H1 (cell line): ENCODE results near the gene PRKAR2A. TPM values are rescaled to one million over a fixed set of nuclear protein-coding genes. Genes with fewer than 3 reads are reported as not detected.

Experiments used
- CTCF ChIA-PET: fragments of 300-600 bp; sonication (Branson Sonifier 250); formaldehyde crosslinking; loops from one replicate; lab custom pipeline; 2021; ENCODE audit not compliant: partially characterized antibody; lab: Charles Lee
- POLR2A ChIA-PET: fragments of 300-600 bp; sonication (Branson Sonifier 250); formaldehyde crosslinking; loops from one replicate; lab custom pipeline; 2021; ENCODE audit warnings: inconsistent platforms; ENCODE audit not compliant: partially characterized antibody; lab: Charles Lee
- DNase-seq, 2 experiments: peaks; one replicate each; pipeline versions ENCODE4 v3.0.0 to v3.0.0-alpha.2; 2010 to 2022; ENCODE audit warnings: low spot score in 2 of 2, low read depth in 1 of 2, mixed read lengths in 1 of 2
- FAIRE-seq: peaks from 2 replicates; lab custom pipeline; 2011; peaks lifted over from hg19 to GRCh38; lab: Jason Lieb, UNC
- H2AFZ ChIP-seq: 2 replicates; pipeline ENCODE4 v1.8.1; 2012; ENCODE audit warnings: low read length, inconsistent platforms
- H2AK5ac ChIP-seq: 2 replicates; pipeline ENCODE4 v1.6.1; 2013; ENCODE audit warnings: low read depth, low read length
- H2BK120ac ChIP-seq: replicated peaks from 2 replicates; pipeline ENCODE3; 2013; ENCODE audit warnings: low read depth, low read length, inconsistent platforms
- H2BK12ac ChIP-seq: 2 replicates; pipeline ENCODE4 v1.6.1; 2013; ENCODE audit warnings: low read depth, low read length
- H2BK15ac ChIP-seq: 2 replicates; pipeline ENCODE4 v1.6.1; 2013; ENCODE audit warnings: low read length
- H2BK20ac ChIP-seq: 2 replicates; pipeline ENCODE4 v1.6.1; 2013; ENCODE audit warnings: low read length
- H2BK5ac ChIP-seq: 2 replicates; pipeline ENCODE4 v1.6.1; 2013; ENCODE audit warnings: low read depth, low read length
- H3K14ac ChIP-seq: 2 replicates; pipeline ENCODE4 v1.6.1; 2013; ENCODE audit warnings: inconsistent platforms; ENCODE audit not compliant: insufficient read length
- H3K18ac ChIP-seq: 2 replicates; pipeline ENCODE4 v1.6.1; 2013; ENCODE audit warnings: low read length; ENCODE audit errors: extremely low read depth
- H3K23ac ChIP-seq: 2 replicates; pipeline ENCODE4 v1.6.1; 2013; ENCODE audit warnings: inconsistent platforms; ENCODE audit not compliant: insufficient read length
- H3K23me2 ChIP-seq: 2 replicates; pipeline ENCODE4 v1.6.1; 2013; ENCODE audit warnings: low read depth, low read length
- H3K27ac ChIP-seq: 2 replicates; pipeline ENCODE4 v1.6.1; 2011; ENCODE audit warnings: low read depth, low read length, inconsistent platforms
- H3K27me3 ChIP-seq, 4 experiments: replicated peaks in 1 of 4; 1 replicate in 1 of 4; 2 replicates in 3 of 4; pipeline versions ENCODE4 v1.6.1 to v1.8.1; 2011 to 2013; ENCODE audit warnings: low read length in 3 of 4, mild to moderate bottlenecking in 3 of 4, inconsistent platforms in 2 of 4, mixed read lengths in 2 of 4, moderate library complexity in 1 of 4; ENCODE audit not compliant: control insufficient read depth in 3 of 4, insufficient read depth in 3 of 4; ENCODE audit errors: extremely low read depth in 1 of 4
- H3K36me3 ChIP-seq, 4 experiments: 2 replicates each; pipeline versions ENCODE4 v1.6.1 to v1.8.1; 2011 to 2013; ENCODE audit warnings: mild to moderate bottlenecking in 4 of 4, low read length in 3 of 4, moderate library complexity in 2 of 4, control low read depth in 1 of 4, inconsistent platforms in 1 of 4; ENCODE audit not compliant: insufficient read depth in 4 of 4, control insufficient read depth in 2 of 4
- H3K4ac ChIP-seq: replicated peaks from 2 replicates; pipeline ENCODE3; 2013; ENCODE audit warnings: low read length, low read depth, mixed read lengths, inconsistent platforms; ENCODE audit not compliant: insufficient read length
- H3K4me1 ChIP-seq, 4 experiments: replicated peaks in 1 of 4; 1 replicate in 1 of 4; 2 replicates in 3 of 4; pipeline versions ENCODE4 v1.6.1 to v1.8.1; 2011 to 2013; ENCODE audit warnings: low read length in 3 of 4, inconsistent platforms in 2 of 4, mixed read lengths in 1 of 4; ENCODE audit not compliant: insufficient read depth in 4 of 4, control insufficient read depth in 3 of 4
- H3K4me2 ChIP-seq, 2 experiments: 2 replicates each; pipeline versions ENCODE4 v1.6.1 to v1.8.1; 2011 to 2013; ENCODE audit warnings: low read depth in 2 of 2, low read length in 2 of 2, control low read depth in 1 of 2, inconsistent platforms in 1 of 2, mild to moderate bottlenecking in 1 of 2; ENCODE audit not compliant: insufficient read depth in 1 of 2
- H3K4me3 ChIP-seq, 4 experiments: fragments of 200-600, 300-600 bp in 1 of 4; sonication (generic), shearing (Covaris generic), sonication (Bioruptor Twin) in 1 of 4; 2 replicates each; pipeline versions ENCODE4 v1.5.1 to v1.8.1; 2011 to 2016; ENCODE audit warnings: low read length in 4 of 4, low read depth in 3 of 4, control low read depth in 2 of 4, inconsistent platforms in 2 of 4, mild to moderate bottlenecking in 2 of 4, mixed read lengths in 1 of 4, moderate library complexity in 1 of 4; ENCODE audit not compliant: insufficient read depth in 2 of 4; ENCODE audit errors: extremely low read depth in 1 of 4
- H3K56ac ChIP-seq: replicated peaks from 2 replicates; pipeline ENCODE3; 2013; ENCODE audit warnings: low read depth, mild to moderate bottlenecking, mixed read lengths, low read length, inconsistent platforms; ENCODE audit not compliant: insufficient read length
- H3K79me1 ChIP-seq: 2 replicates; pipeline ENCODE4 v1.6.1; 2013; ENCODE audit warnings: low read depth, low read length, control low read depth
- H3K79me2 ChIP-seq, 2 experiments: 2 replicates each; pipeline versions ENCODE4 v1.6.1 to v1.8.1; 2012 to 2013; ENCODE audit warnings: low read length in 2 of 2, mild to moderate bottlenecking in 2 of 2, inconsistent platforms in 1 of 2; ENCODE audit not compliant: insufficient read depth in 2 of 2, control insufficient read depth in 1 of 2
- H3K9ac ChIP-seq, 4 experiments: replicated peaks in 1 of 4; 1 replicate in 1 of 4; 2 replicates in 3 of 4; pipeline versions ENCODE4 v1.6.1 to v1.8.1; 2011 to 2013; ENCODE audit warnings: low read depth in 3 of 4, low read length in 3 of 4, control low read depth in 2 of 4, mild to moderate bottlenecking in 2 of 4, moderate library complexity in 2 of 4, inconsistent platforms in 1 of 4; ENCODE audit errors: extremely low read depth in 1 of 4
- H3K9me3 ChIP-seq, 2 experiments: 2 replicates each; pipeline versions ENCODE4 v1.6.1 to v1.8.1; 2012 to 2013; ENCODE audit warnings: mild to moderate bottlenecking in 2 of 2, moderate library complexity in 2 of 2, control low read depth in 1 of 2, inconsistent platforms in 1 of 2, low read depth in 1 of 2, low read length in 1 of 2, mixed read lengths in 1 of 2; ENCODE audit not compliant: insufficient read depth in 2 of 2
- H4K20me1 ChIP-seq, 2 experiments: replicated peaks in 1 of 2; 2 replicates each; pipeline versions ENCODE3 to v1.8.1; 2011 to 2013; ENCODE audit warnings: inconsistent platforms in 2 of 2, low read length in 2 of 2, mild to moderate bottlenecking in 1 of 2; ENCODE audit not compliant: insufficient read depth in 2 of 2, control insufficient read depth in 1 of 2
- H4K5ac ChIP-seq: 2 replicates; pipeline ENCODE4 v1.6.1; 2013; ENCODE audit warnings: low read length, low read depth, mixed read lengths, inconsistent platforms; ENCODE audit not compliant: insufficient read length
- H4K8ac ChIP-seq: 2 replicates; pipeline ENCODE4 v1.8.0; 2013; ENCODE audit warnings: mild to moderate bottlenecking, moderate library complexity, low read length, inconsistent platforms; ENCODE audit not compliant: insufficient read depth; ENCODE audit errors: extremely low read depth
- H4K91ac ChIP-seq: replicated peaks from 2 replicates; pipeline ENCODE3; 2013; ENCODE audit warnings: low read length, mixed read lengths, inconsistent platforms; ENCODE audit not compliant: insufficient read length
- EP300 ChIP-seq, 2 experiments: IDR thresholded peaks; 1 replicate in 1 of 2; 2 replicates in 1 of 2; pipeline ENCODE4 v1.6.1; 2011 to 2012; ENCODE audit warnings: low read depth in 2 of 2, low read length in 2 of 2, mild to moderate bottlenecking in 2 of 2, borderline replicate concordance in 1 of 2, inconsistent platforms in 1 of 2, moderate library complexity in 1 of 2
- RXRA ChIP-seq: IDR thresholded peaks from 2 replicates; pipeline ENCODE4 v1.6.1; 2011; ENCODE audit warnings: low read depth, mild to moderate bottlenecking, low read length, moderate library complexity; ENCODE audit not compliant: insufficient read depth
- WGBS, 2 experiments: shearing (Covaris generic) in 1 of 2; methylation state at CpG; one replicate each; pipeline versions ENCODE4 v1.1.6 to v1.1.7; 2013 to 2015; ENCODE audit warnings: low lambda C conversion rate in 2 of 2, mixed read lengths in 2 of 2, inconsistent platforms in 1 of 2, low coverage in 1 of 2, missing lambda C conversion rate in 1 of 2; ENCODE audit not compliant: insufficient replicate concordance in 2 of 2, insufficient coverage in 1 of 2, insufficient read length in 1 of 2; ENCODE audit errors: extremely low coverage in 1 of 2, missing lambda C conversion rate in 1 of 2; 5-methylcytosine and 5-hydroxymethylcytosine counted together
- polyA plus RNA-seq, 7 experiments: library from polyadenylated mRNA; depleted of rRNA in 3 of 7; stranded (reverse) in 5 of 7; unstranded in 2 of 7; fragments of >200 nt in 5 of 7; fragments of 200-250 nt in 2 of 7; gene quantifications; 1 replicate in 5 of 7; 2 replicates in 1 of 7; 4 replicates in 1 of 7; pipeline versions ENCODE4 v1.2.1 to v1.2.3, GENCODE V29; 2011 to 2013; ENCODE audit warnings: missing spikeins in 2 of 7, mixed read lengths in 2 of 7
- total RNA-seq: library from RNA; stranded (reverse); fragmentation: NEBNext Ultra II Directional; extraction: Animal tissue kit (Norgen Biotek cat#: 25700); gene quantifications from 2 replicates; pipeline ENCODE4 v1.2.1, GENCODE V29; 2021

PRKAR2A gene
- total and polyA plus RNA-seq, 2 of the 8 experiments (the other 6 are each of a cell fraction or from before 2014, with no cell fraction given): 6.3 to 42.4 TPM

DNA sequence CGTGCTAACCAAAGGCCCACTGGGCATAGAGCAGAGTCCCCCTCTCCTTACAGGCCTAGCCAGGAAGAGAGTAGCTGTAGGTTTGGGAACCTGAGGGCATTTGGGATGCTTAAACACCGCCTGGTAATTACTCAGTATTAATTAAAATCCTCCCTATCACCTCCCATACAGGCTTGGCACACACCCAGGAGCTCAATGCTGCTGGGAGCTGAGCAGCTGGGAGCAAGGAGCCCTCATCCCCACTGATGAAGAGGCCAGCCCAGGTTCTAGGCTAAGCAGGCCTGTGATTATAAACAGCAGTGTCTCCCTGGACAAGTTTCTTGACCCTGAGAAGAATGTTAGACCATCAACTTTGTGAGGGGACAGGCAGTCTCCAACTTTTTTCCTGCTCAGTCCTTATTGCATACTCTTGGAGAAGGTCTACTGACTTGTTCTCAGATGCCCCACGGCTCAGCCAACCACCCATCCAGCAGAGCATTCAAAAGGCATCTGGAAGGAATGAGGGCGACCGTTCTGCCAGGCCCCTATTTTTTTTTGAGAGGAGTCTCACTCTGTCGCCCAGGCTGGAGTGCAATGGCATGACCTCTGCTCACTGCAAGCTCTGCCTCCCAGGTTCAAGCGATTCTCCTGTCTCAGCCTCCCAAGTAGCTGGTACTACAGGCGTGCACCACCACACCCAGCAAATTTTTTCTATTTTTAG is 1.3 kb upstream of the PRKAR2A start:
- Histone ChIP-seq H3K4me2 (peak overlapping the region in 1 of 2 experiments; percentile 74; a peak in 1 of 4 replicates), H2AK5ac (no peak overlapping the region), H2BK15ac (no peak overlapping the region), H3K18ac (no peak overlapping the region), H2BK12ac (no peak overlapping the region), H3K23ac (no peak overlapping the region), H3K56ac (no peak overlapping the region), H3K36me3 (no peaks in the 10 kb centered on the region), H2BK20ac (no peak overlapping the region), H4K5ac (no peak overlapping the region), H4K20me1 (no peaks in the 10 kb centered on the region), H3K27ac (no peak overlapping the region), H2AFZ (no peak overlapping the region), H3K14ac (no peak overlapping the region), H3K9me3 (no peaks in the 10 kb centered on the region), H3K4me1 (peaks cover 0 to 2% (median 0%) of the 10 kb centered on the region in 4 experiments; a peak in 1 of 7 replicates), H3K4ac (no peak overlapping the region), H3K27me3 (peaks cover 0 to 5% (median 0%) of the 10 kb centered on the region in 4 experiments; a peak in 3 of 7 replicates), H3K9ac (no peak overlapping the region), H3K23me2 (peaks cover 10% of the 10 kb centered on the region), H3K79me1 (no peaks in the 10 kb centered on the region), H2BK5ac (no peak overlapping the region), H4K8ac (no peak overlapping the region), H3K4me3 (no peak overlapping the region), H3K79me2 (no peaks in the 10 kb centered on the region), H2BK120ac (no peak overlapping the region), H4K91ac (no peak overlapping the region)
- POLR2A ChIA-PET: no interaction called here
- 76% methylated on average over 8 of the region's 8 CpGs; no CpG with 5 or more reads in 1 of the 2 experiments for WGBS, 2 experiments
- CTCF ChIA-PET: no interaction called here
- DNase-seq (no peak), FAIRE-seq (no peak)
- TF ChIP-seq EP300 (IDR thresholded peaks at IDR 0.05; ENCODE audit: borderline replicate concordance in 1 of 2, low read depth in 2 of 2, low read length in 2 of 2): no peak
- no peak for TF ChIP-seq RXRA
